PC-9 (cell line): Measurements from ENCODE around the gene PTPRM.

Source experiments
- EZH2 ChIP-seq: fragments of 200-600 bp; sonication (generic); IDR thresholded peaks from 2 replicates; pipeline ENCODE4 v1.8.0; 2017; ENCODE audit warnings: antibody characterized with exemption, low read depth
- TF ChIP-seq, protein P1 (sequence below): fragments of 200-600 bp; sonication (generic); conservative IDR thresholded peaks from 2 replicates; pipeline ENCODE4 v1.6.1; 2017; ENCODE audit warnings: mixed run types, antibody characterized with exemption, mild to moderate bottlenecking, moderate library complexity

- TF ChIP-seq, protein P1, sequence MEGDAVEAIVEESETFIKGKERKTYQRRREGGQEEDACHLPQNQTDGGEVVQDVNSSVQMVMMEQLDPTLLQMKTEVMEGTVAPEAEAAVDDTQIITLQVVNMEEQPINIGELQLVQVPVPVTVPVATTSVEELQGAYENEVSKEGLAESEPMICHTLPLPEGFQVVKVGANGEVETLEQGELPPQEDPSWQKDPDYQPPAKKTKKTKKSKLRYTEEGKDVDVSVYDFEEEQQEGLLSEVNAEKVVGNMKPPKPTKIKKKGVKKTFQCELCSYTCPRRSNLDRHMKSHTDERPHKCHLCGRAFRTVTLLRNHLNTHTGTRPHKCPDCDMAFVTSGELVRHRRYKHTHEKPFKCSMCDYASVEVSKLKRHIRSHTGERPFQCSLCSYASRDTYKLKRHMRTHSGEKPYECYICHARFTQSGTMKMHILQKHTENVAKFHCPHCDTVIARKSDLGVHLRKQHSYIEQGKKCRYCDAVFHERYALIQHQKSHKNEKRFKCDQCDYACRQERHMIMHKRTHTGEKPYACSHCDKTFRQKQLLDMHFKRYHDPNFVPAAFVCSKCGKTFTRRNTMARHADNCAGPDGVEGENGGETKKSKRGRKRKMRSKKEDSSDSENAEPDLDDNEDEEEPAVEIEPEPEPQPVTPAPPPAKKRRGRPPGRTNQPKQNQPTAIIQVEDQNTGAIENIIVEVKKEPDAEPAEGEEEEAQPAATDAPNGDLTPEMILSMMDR, result no peak
- TF ChIP-seq EZH2, result no peak
These were observed 70.2 kb downstream of the PTPRM start for GRCh38 chr18:7637269-7637668.
